ENCODE measurements around the gene ZNF175.

ZNF175 gene

GRCh38 chr19:51632126-51632525, 61.0 kb downstream of the ZNF175 start:
- no peak for DNase-seq

- peak in 2 of 3 donors; percentile 30 to 72 for DNase-seq
These were observed 66.4 kb downstream of the ZNF175 start for GRCh38 chr19:51637362-51637978.

- DNase-seq, result no peak
These were observed 68.8 kb downstream of the ZNF175 start for GRCh38 chr19:51639916-51640315.

- no peak for DNase-seq
These were observed 69.3 kb downstream of the ZNF175 start for GRCh38 chr19:51640386-51640785.

GRCh38 chr19:51641648-51642047, 70.6 kb downstream of the ZNF175 start:
- DNase-seq, result no peak
